Ovary (tissue), 9 donors: ENCODE data around the gene SLC16A11. TPM values are rescaled to one million over a fixed set of nuclear protein-coding genes. Genes with fewer than 3 reads are reported as not detected.

Experiments used
- DNase-seq, 5 donors: peaks; one replicate each; pipeline ENCODE4 v3.0.0-alpha.2; 2019 to 2020
- H3K27ac ChIP-seq, 2 donors: fragments of 200-600 bp; one replicate each; pipeline versions ENCODE4 v1.5.1 to v1.8.0; 2019 to 2022
- H3K27me3 ChIP-seq: fragments of 200-600 bp; one replicate; pipeline ENCODE4 v1.8.0; 2022
- H3K36me3 ChIP-seq: fragments of 200-600 bp; sonication (generic); one replicate; pipeline ENCODE4 v1.5.1; 2019
- H3K4me1 ChIP-seq: one replicate; pipeline ENCODE4 v1.8.1; 2013; ENCODE audit warnings: mild to moderate bottlenecking, moderate library complexity; ENCODE audit not compliant: insufficient read depth
- H3K4me3 ChIP-seq: fragments of 200-600 bp; sonication (generic); one replicate; pipeline ENCODE4 v1.5.1; 2017
- H3K9me3 ChIP-seq, 2 donors: fragments of 200-600 bp in 1 of 2; sonication (generic) in 1 of 2; one replicate each; pipeline versions ENCODE4 v1.5.1 to v1.8.1; 2013 to 2019; ENCODE audit warnings: mild to moderate bottlenecking in 1 of 2, moderate library complexity in 1 of 2
- CTCF ChIP-seq, 3 donors: fragments of 450-650 bp in 2 of 3; fragments of 200-600 bp in 1 of 3; IDR thresholded peaks; one replicate each; pipeline versions ENCODE4 v1.5.1 to v1.8.0; 2016 to 2022; ENCODE audit warnings: antibody characterized with exemption in 3 of 3, mild to moderate bottlenecking in 1 of 3
- EP300 ChIP-seq: sonication (generic); formaldehyde crosslinking; IDR thresholded peaks from one replicate; pipeline ENCODE4 v1.6.1; 2017; ENCODE audit warnings: antibody characterized with exemption
- POLR2A ChIP-seq: fragments of 450-650 bp; IDR thresholded peaks from one replicate; pipeline ENCODE4 v1.6.1; 2017; ENCODE audit warnings: antibody characterized with exemption, mild to moderate bottlenecking, moderate library complexity
- WGBS, 3 donors: extraction: QIAGEN DNeasy Blood & Tissue Kit in 1 of 3; methylation state at CpG; one replicate each; pipeline versions ENCODE4 v1.1.5 to v1.1.7; 2013 to 2017; 5-methylcytosine and 5-hydroxymethylcytosine counted together
- intact Hi-C, 4 donors: fragments of 100-400 bp; cut with DNase I; formaldehyde crosslinking; loops; one replicate each; pipeline versions ENCODE4 v1.11.0 to v1.15.1; 2022 to 2023
- polyA plus RNA-seq, 2 donors: library from polyadenylated mRNA; stranded (reverse); fragments of 200-250 nt in 1 of 2; fragments of 350-450 nt in 1 of 2; fragmentation: Illumina TruSeq in 1 of 2; extraction: RNeasy Lipid Tissue Mini Kit (QIAGEN cat#74804) in 1 of 2; gene quantifications; one replicate each; pipeline ENCODE4 v1.2.3, GENCODE V29; 2013 to 2014
- total RNA-seq, 7 donors: library from RNA; depleted of rRNA in 2 of 7; stranded (reverse); fragments of >200 nt in 2 of 7; fragmentation: NEBNext Ultra II Directional in 3 of 7; extraction: Animal tissue kit (Norgen Biotek cat#: 25700) in 3 of 7; gene quantifications; one replicate each; pipeline versions ENCODE4 v1.1.0 to v1.2.4, GENCODE V29; 2016 to 2023
- donor health status: DM: no; HTN: no; CAD: no; lungs with moderate emphysema.
- donor health status: DM: no; HTN: no; CAD: no.
- donor health status: Bipolar disorder and iron deficiency.
- donor health status: DM: yes; HTN: yes; CAD: no.
- donor health status: DM: no; HTN: no; CAD: no.
- donor health status: DM: yes; HTN: yes; CAD: no.

SLC16A11 gene
- total and polyA plus RNA-seq, 9 donors = 1.2 to 14.4 (median 3.0) TPM; not detected in 2

DNA sequence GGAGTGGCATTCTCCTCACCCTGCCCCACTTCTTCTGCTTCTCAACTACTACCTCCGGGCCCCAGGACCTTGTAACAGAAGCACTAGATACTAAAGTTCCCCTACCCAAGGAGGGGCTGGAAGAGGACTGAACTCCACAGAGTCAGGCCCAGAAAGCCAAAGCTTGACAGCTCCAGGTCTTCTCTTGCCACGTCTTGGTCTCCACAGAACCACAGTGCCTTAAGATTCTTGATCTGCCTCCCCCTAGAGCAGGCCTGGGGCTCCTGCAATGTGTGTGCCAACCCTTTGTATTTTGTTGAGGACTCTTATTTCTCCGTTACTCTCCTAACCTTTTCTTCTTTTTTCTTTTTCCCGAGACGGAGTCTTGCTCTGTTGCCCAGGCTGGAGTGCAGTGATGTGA lies 4.1 kb downstream of the SLC16A11 start:
- H3K27ac ChIP-seq = no peak overlapping the region
- no peaks in the 10 kb centered on the region for H3K9me3 ChIP-seq
- TF ChIP-seq CTCF (IDR thresholded peaks at IDR 0.05) (no peak), EP300 (no peak), POLR2A (no peak)
- no peaks in the 10 kb centered on the region for H3K36me3 ChIP-seq
- H3K4me1 ChIP-seq = peaks cover 16% of the 10 kb centered on the region
- intact Hi-C loops = loop anchor here in 2 of 4 donors (5.0 to 10.0 kb wide), 2 partner anchors 135 to 252 kb away; partner anchors contain the start of genes ASGR1 (in 1 of the 2) and YBX2 (in 1 of the 2)
- no peak for DNase-seq
- H3K4me3 ChIP-seq = no peak overlapping the region
- 92 to 99% (median 93%) methylated on average over 5 of the region's 5 CpGs for WGBS, 3 donors
- H3K27me3 ChIP-seq = peaks cover 4% of the 10 kb centered on the region

- Histone ChIP-seq H3K27ac (no peak overlapping the region), H3K4me1 (peaks cover 12% of the 10 kb centered on the region), H3K36me3 (no peaks in the 10 kb centered on the region), H3K4me3 (no peak overlapping the region), H3K27me3 (peaks cover 4% of the 10 kb centered on the region), H3K9me3 (no peaks in the 10 kb centered on the region)
- TF ChIP-seq EP300 = no peak
- no peak for TF ChIP-seq CTCF (IDR thresholded peaks at IDR 0.05)
- TF ChIP-seq POLR2A = no peak
- WGBS, 3 donors = 78 to 86% (median 86%) methylated on average over 19 of the region's 19 CpGs
- peak in 1 of 5 donors; percentile 33 for DNase-seq
- intact Hi-C loops = no loop called here
Observed at GRCh38 chr17:7038025-7038862, 5.6 kb downstream of the SLC16A11 start.

GRCh38 chr17:7035591-7036368 lies 8.1 kb downstream of the SLC16A11 start, which contains the start of gene SLC16A13:
TSS of gene SLC16A13 (plus strand) at chr17:7036015. CDS start at chr17:7036383, 368 bp downstream.
- 0% methylated on average over 24 to 52 of the region's 52 CpGs for WGBS, 3 donors

More at GRCh38 chr17:7035591-7036368, 8.1 kb downstream of the SLC16A11 start, which contains the start of gene SLC16A13:
- Histone ChIP-seq H3K4me3 (peak within 1 kb of the TSS; percentile 59), H3K27me3 (no peaks in the 10 kb centered on the region), H3K9me3 (no peaks in the 10 kb centered on the region), H3K27ac (peak within 1 kb of the TSS; percentile 11 to 39), H3K36me3 (no peaks in the 10 kb centered on the region), H3K4me1 (peaks cover 2% of the 10 kb centered on the region)
- TF ChIP-seq CTCF (IDR thresholded peaks at IDR 0.05) (no peak), EP300 (no peak), POLR2A (no peak)
- DNase-seq = peak; percentile 81 to 93 (median 89)
- intact Hi-C loops = no loop called here
